Neutrophil (primary cell): ENCODE measurements around the gene BSG.

Experiments used
- H3K27ac ChIP-seq: fragments of 200-600 bp; sonication (generic); 2 replicates; pipeline ENCODE4 v1.5.1; 2016; ENCODE audit warnings: mild to moderate bottlenecking, moderate library complexity
- H3K27me3 ChIP-seq: fragments of 200-600 bp; sonication (generic); 2 replicates; pipeline ENCODE4 v1.6.0; 2016; ENCODE audit warnings: mild to moderate bottlenecking
- H3K36me3 ChIP-seq: fragments of 200-600 bp; sonication (generic); 2 replicates; pipeline ENCODE4 v1.5.1; 2017
- H3K4me1 ChIP-seq, 2 experiments: fragments of 200-600 bp in 1 of 2; sonication (generic) in 1 of 2; 1 replicate in 1 of 2; 2 replicates in 1 of 2; pipeline versions ENCODE4 v1.5.1 to v1.6.1; 2013 to 2016; ENCODE audit warnings: low read depth in 1 of 2, low read length in 1 of 2, mild to moderate bottlenecking in 1 of 2, moderate library complexity in 1 of 2; ENCODE audit not compliant: control insufficient read depth in 1 of 2, insufficient read depth in 1 of 2
- H3K4me3 ChIP-seq, 2 experiments: fragments of 200-600 bp in 1 of 2; sonication (generic) in 1 of 2; 1 replicate in 1 of 2; 2 replicates in 1 of 2; pipeline ENCODE4 v1.5.1; 2013 to 2016; ENCODE audit warnings: low read depth in 1 of 2, low read length in 1 of 2, mild to moderate bottlenecking in 1 of 2, moderate library complexity in 1 of 2
- H3K9me3 ChIP-seq: fragments of 200-600 bp; sonication (generic); 2 replicates; pipeline ENCODE4 v1.5.1; 2016
- CTCF ChIP-seq: fragments of 200-600 bp; sonication (generic); IDR thresholded peaks from 2 replicates; pipeline ENCODE4 v1.5.1; 2016; ENCODE audit warnings: antibody characterized with exemption

The BSG gene

DNA sequence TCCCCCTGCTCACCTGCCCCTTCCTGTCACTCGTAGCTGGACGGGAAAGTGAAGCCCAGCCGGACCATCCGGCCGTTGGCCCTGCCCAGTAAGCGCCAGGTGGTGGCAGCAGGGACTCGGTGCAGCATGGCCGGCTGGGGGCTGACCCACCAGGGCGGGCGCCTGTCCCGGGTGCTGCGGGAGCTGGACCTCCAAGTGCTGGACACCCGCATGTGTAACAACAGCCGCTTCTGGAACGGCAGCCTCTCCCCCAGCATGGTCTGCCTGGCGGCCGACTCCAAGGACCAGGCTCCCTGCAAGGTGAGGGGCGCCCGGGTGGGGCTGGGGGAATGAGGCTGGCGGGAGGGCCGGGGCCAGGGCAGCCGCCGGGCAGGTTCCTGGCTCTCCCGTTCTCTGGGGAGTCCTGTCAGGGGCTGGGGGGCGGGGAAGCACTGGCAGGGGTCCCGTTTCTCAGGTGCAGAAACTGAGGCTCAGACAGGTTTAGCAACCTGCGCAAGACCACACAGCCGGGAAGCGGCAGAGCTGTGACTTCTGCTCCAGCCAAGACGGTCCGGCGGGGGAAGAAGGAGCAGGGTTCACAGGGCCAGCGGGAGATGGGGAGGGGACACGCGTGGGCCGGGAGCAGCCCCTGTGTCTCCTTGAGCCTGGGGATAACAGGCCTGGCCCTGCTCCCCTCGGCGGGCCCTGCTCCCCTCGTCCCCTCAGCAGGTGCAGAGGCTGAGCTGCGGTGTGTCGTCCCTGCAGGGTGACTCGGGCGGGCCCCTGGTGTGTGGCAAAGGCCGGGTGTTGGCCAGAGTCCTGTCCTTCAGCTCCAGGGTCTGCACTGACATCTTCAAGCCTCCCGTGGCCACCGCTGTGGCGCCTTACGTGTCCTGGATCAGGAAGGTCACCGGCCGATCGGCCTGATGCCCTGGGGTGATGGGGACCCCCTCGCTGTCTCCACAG is 23.2 kb upstream of the BSG start:
- Histone ChIP-seq H3K27me3 (peaks cover 15% of the 10 kb centered on the region), H3K4me1 (peaks cover 3 to 5% of the 10 kb centered on the region in 2 experiments), H3K36me3 (no peaks in the 10 kb centered on the region), H3K4me3 (no peak overlapping the region), H3K9me3 (no peaks in the 10 kb centered on the region), H3K27ac (no peak overlapping the region)
- TF ChIP-seq CTCF: no peak

GRCh38 chr19:554817-555216 is 17.6 kb upstream of the BSG start:
- no peak overlapping the region for H3K27ac ChIP-seq
- TF ChIP-seq CTCF: no peak
- H3K9me3 ChIP-seq: no peaks in the 10 kb centered on the region
- H3K27me3 ChIP-seq: no peaks in the 10 kb centered on the region
- no peaks in the 10 kb centered on the region for H3K36me3 ChIP-seq
- H3K4me1 ChIP-seq: peaks cover 16 to 33% of the 10 kb centered on the region in 2 experiments
- no peak overlapping the region for H3K4me3 ChIP-seq

DNA sequence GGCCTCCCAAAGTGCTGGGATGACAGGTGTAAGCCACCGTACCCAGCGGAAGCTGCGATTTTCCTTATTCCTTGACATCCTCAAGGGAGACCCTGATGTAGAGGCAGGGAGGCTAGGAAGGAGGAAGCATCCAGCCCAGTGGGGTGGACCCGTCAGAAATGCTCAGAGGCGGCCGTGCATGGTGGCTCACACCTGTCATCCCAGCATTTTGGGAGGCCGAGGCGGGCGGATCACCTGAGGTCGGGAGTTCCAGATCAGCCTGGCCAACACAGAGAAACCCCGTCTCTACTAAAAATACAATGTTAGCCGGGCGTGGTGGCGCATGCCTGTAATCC is 17.0 kb upstream of the BSG start:
- Histone ChIP-seq H3K9me3 (no peaks in the 10 kb centered on the region), H3K36me3 (no peaks in the 10 kb centered on the region), H3K27me3 (no peaks in the 10 kb centered on the region), H3K27ac (peak overlapping the region; percentile 84), H3K4me1 (peaks cover 21 to 39% of the 10 kb centered on the region in 2 experiments), H3K4me3 (peak overlapping the region in 1 of 2 experiments; percentile 30)
- no peak for TF ChIP-seq CTCF

DNA sequence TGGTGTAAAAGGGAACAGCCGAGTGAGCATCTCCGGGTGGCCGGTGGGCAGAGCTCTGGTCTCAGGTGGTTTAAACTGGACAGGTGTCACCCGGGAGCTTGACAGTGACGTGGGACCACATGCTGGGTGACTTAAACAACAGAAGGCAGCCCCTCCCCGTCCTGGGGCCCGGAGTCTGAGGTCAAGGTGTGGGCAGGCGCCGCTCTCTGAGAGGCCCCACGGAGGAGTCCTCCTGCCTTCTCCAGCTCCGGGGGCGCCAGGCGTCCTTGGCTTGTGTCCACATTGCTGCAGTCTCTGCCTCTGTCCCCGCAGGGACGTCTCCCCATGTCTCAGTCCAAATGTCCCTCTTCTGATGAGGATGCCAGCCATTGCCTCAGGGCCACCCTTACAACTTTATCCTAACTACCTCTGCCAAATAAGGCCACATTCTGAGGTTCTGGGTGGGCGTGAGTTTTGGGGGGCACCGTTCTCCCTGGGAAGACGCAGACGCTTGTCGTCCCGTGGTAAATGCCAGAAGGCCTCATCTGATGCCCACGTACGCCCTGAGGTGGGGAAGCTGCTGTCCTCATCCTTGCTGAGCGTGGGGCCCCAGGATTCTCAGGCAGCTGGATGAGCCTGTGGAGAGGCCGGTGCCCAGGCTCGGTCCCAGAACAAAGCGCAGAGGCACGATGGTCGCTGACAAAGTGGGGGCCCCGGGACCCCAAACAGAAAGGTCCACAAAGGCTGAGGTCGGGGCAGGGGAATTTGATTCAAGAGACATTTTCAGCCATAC is 15.6 kb upstream of the BSG start:
- Histone ChIP-seq H3K4me1 (peaks cover 24 to 42% of the 10 kb centered on the region in 2 experiments), H3K27me3 (no peaks in the 10 kb centered on the region), H3K9me3 (no peaks in the 10 kb centered on the region), H3K27ac (peak overlapping the region; percentile 84), H3K4me3 (peak overlapping the region; percentile 27 to 30), H3K36me3 (no peaks in the 10 kb centered on the region)
- no peak for TF ChIP-seq CTCF

DNA sequence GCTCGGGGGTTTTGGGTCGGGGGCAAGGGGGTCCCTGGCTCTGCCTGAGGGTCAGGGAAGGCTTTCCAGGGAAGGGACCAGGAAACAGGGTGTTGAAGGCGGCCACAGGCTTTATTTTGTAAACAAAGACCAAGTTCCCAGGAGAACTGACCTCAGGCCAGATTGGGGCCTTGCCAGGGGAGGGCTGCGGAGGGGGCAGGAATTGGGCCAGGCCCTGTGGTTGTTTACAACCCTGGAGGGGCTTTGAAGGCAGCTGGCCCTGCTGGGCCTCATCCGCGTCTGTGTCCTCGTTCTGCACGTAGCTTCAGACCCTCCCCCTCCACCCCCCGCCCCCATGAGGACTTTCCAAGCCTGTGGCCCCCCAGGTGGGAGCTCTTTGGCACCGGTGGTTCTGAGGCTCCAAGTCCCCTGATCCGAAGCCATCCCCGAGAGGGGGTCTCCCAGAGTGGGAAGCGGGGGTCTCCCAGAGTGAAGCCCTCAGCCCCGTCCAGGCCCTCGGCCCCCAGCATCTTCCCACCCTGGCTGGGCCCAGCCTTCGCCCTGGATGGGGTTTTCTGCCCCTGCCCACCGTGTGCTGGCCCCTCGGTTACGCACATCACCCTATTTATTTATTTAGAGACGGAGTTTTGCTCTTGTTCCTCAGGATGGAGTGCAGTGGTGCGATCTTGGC is 13.5 kb upstream of the BSG start:
- Histone ChIP-seq H3K27ac (peak overlapping the region; percentile 7), H3K27me3 (no peaks in the 10 kb centered on the region), H3K36me3 (no peaks in the 10 kb centered on the region), H3K4me3 (no peak overlapping the region), H3K4me1 (peaks cover 24 to 42% of the 10 kb centered on the region in 2 experiments), H3K9me3 (no peaks in the 10 kb centered on the region)
- no peak for TF ChIP-seq CTCF
